K562 (cell line): Measurements from ENCODE around the gene ZNF705A. TPM values are rescaled to one million over a fixed set of nuclear protein-coding genes. Genes with fewer than 3 reads are reported as not detected.
"Not testable (repeated sequence)": the region's sequence is repeated elsewhere in the genome, so short reads cannot be mapped to it uniquely, and the experiment has no call there.

Source experiments
- ARID3B ChIP-seq: fragments of 250-450 bp; sonication (Bioruptor Pico); IDR thresholded peaks from 2 replicates; pipeline ENCODE4 v1.4.0; 2020; ENCODE audit warnings: borderline replicate concordance
- ARID4B ChIP-seq: sonication (generic); formaldehyde crosslinking; IDR thresholded peaks from 2 replicates; pipeline ENCODE4 v1.8.0; 2022; ENCODE audit warnings: mild to moderate bottlenecking, missing genetic modification reagents
- CREB3L1 ChIP-seq: fragments of 450-650 bp; IDR thresholded peaks from 2 replicates; pipeline ENCODE4 v1.6.1; 2014; ENCODE audit warnings: low read depth, mild to moderate bottlenecking, moderate library complexity, borderline replicate concordance
- NR2C2 ChIP-seq, 2 experiments: fragments of 200-800 bp in 1 of 2; sonication (Bioruptor generic) in 1 of 2; sonication (generic) in 1 of 2; formaldehyde crosslinking in 1 of 2; IDR thresholded peaks; 2 replicates each; pipeline versions ENCODE4 v1.6.1 to v1.8.0; 2016 to 2022; ENCODE audit warnings: mild to moderate bottlenecking in 1 of 2, missing compliant biosample characterization in 1 of 2, missing genetic modification characterization in 1 of 2, missing genetic modification reagents in 1 of 2
- RBFOX2 ChIP-seq: fragments of 200-400 bp; formaldehyde crosslinking; IDR thresholded peaks from 2 replicates; pipeline ENCODE4 v1.6.1; 2017; ENCODE audit warnings: low read depth, mild to moderate bottlenecking, low read length, moderate library complexity
- USF1 ChIP-seq: sonication (generic); formaldehyde crosslinking; IDR thresholded peaks from 2 replicates; pipeline ENCODE4 v1.9.0; 2022; ENCODE audit warnings: mild to moderate bottlenecking, missing genetic modification reagents
- polyA plus RNA-seq, 8 experiments: library from polyadenylated mRNA; depleted of rRNA in 4 of 8; stranded (reverse) in 5 of 8; unstranded in 3 of 8; fragments of >200 nt; fragmentation: Nextera tagmentation in 2 of 8; fragmentation: Illumina TruSeq in 1 of 8; extraction: Ambion mirVana in 2 of 8; extraction: Trizol in 1 of 8; gene quantifications; 2 replicates each; pipeline versions ENCODE4 v1.2.1 to v1.2.3, GENCODE V29; 2011 to 2014; ENCODE audit warnings: inconsistent platforms in 1 of 8, missing spikeins in 1 of 8
- total RNA-seq, 7 experiments: library from RNA; depleted of rRNA in 6 of 7; stranded (reverse); fragments of >200 nt in 6 of 7; fragmentation: Illumina TruSeq in 2 of 7; extraction: Trizol in 2 of 7; gene quantifications; 2 replicates each; pipeline versions ENCODE4 v1.2.1 to v1.2.3, GENCODE V29; 2011 to 2021; ENCODE audit warnings: low replicate concordance in 1 of 7

Gene ZNF705A
- total and polyA plus RNA-seq, 9 of the 15 experiments (the other 6 are each of a cell fraction or from before 2014, with no cell fraction given) = not detected

- TF ChIP-seq CREB3L1 (peak; percentile 79), RBFOX2 (peak; percentile 48; the same call in 1 of the 2 replicates), ARID3B (CRISPR knock-in tag) (0 out of 2 replicates have a peak, but pooled peaks have one; percentile 22), USF1 (CRISPR knock-in tag) (peak; percentile 64), ARID4B (CRISPR knock-in tag) (0 out of 2 replicates have a peak, but pooled peaks have one; percentile 54), NR2C2 (tag; IDR thresholded peaks at IDR 0.05) (0 out of 2 replicates have a peak, but pooled peaks have one; percentile 20)
- TF ChIP-seq NR2C2 (CRISPR knock-in tag; IDR thresholded peaks at IDR 0.05) = not testable (repeated sequence)
Measured at GRCh38 chr12:8226992-8227731, 70.3 kb downstream of the ZNF705A start, which contains the start of gene FAM90A1 (continued).
